ENCODE measurements around the gene C14orf132.

Gene C14orf132

DNA sequence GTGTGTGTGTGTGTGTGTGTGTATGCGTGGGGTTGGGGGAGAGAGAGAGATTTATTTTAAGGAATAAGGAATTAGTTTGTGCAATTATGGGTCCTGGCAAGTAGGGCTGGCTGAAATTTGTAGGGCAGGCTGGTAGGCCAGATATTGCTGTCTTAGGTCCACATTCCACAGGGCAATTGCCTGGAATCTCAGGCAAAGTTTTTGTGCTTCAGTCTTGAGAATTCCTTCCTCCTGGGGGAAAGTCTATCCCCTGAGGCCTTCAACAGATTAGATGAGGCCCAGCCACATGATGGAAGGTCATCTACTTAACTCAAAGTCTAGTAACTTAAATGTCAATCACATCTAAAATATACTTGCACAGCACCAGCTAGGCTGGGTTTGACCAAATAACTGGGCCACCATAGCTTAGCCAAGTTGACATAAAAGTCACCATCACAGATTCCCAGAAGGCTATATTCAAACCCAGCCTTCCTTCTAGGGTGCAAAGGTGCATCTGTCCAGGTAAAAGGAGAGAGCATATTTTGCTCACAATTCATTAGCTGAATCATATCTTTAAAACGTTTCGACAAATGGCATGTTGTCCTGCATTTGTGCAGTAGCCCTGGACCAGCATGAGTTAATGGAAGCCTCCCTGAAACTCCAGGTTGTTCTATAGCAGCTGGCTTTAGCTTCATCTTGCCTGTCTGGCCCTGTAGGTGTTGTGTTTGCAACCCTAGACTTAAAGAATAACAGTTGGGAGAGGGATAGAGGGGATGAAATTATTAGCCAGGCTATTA lies 63.1 kb downstream of the C14orf132 start:
- DNase-seq: no peak

DNA sequence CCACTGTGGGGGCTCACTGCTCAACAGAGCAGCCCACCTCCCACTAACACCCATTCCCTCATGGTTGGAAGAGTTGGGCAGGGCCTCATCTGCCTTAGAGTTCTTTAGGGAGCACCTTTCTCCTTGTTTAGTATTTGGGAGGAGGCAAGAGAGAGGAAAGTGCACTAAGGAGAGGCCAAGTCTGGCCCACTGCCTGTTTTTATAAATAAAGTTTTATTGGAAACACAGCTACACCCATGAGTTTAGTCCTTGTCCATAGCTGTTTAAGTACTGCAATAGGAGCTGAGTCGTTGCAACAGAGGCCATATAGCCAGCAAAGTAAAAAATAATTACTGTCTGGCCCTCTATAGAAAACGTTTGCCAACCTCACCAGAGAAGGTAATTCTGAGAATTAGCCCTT lies 63.9 kb downstream of the C14orf132 start:
- DNase-seq: no peak

DNA sequence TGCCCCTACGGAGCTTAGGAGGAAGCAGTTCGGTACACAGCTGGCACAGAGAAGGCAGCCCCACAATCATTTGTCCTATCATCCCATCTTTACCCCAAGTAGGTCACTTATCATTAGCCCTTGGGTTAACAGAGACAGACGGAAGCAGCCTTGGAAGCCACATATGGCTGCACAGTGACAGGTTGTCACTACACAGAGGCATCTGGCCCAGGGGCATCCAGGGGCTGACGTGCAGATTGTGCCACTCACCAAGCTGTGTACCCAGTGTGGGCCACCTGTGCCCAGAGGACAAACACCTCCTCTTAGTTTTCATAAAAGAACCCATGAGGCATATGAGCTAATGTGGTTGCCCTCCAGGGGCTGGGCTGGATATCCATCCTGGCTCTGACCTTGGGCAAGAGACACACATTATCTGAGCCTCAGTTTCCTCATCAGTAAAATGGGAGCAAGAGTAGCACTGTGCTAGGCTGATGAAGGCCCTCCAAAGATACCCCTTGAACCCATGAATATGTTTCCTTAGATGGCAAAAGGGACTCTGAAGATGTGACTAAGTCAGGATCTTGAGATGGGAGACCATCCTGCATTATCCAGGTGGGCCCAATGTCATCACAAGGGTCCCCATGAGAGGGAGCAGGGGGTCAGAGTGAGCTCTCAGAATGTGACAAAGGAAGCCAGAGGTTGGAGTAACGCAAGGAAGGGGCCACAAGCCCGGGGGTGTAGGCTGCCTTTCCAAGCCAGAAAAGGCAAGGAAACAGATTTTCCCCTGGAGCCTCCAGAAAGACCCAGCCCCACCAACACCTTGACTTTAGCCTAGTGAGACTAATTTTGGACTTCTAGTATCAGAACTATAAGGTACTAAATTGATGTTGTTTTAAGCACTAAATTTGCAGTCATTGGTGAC lies 64.6 kb downstream of the C14orf132 start:
- DNase-seq: no peak

DNA sequence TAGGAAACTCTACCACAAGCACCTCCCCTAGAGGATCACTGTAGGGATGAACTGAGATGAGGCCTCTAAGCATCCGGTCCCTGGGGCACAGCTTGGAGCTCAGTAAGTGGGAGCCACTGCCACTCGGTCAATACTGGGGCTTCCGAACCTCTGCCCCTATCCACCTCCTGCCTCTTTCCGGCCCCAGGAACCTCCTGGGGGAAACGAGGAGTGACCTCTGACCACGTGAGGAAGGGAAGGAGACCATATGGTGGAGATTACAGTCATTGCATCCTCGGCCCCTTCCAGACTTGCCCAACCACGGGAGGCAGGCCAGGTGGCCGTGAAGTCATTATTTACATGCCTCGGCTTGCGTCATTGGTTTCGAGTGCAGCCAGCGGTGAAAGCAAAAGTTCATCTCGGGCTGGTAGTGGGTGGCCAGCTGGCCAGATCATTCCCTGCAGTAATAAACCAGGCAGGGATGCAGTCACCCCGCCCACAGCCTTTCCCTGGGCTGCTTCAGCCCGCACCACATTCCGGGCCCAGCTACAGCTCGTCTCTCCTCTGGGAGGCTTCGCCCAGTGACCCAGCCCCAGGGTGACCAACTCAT lies 65.4 kb downstream of the C14orf132 start:
- DNase-seq: no peak

DNA sequence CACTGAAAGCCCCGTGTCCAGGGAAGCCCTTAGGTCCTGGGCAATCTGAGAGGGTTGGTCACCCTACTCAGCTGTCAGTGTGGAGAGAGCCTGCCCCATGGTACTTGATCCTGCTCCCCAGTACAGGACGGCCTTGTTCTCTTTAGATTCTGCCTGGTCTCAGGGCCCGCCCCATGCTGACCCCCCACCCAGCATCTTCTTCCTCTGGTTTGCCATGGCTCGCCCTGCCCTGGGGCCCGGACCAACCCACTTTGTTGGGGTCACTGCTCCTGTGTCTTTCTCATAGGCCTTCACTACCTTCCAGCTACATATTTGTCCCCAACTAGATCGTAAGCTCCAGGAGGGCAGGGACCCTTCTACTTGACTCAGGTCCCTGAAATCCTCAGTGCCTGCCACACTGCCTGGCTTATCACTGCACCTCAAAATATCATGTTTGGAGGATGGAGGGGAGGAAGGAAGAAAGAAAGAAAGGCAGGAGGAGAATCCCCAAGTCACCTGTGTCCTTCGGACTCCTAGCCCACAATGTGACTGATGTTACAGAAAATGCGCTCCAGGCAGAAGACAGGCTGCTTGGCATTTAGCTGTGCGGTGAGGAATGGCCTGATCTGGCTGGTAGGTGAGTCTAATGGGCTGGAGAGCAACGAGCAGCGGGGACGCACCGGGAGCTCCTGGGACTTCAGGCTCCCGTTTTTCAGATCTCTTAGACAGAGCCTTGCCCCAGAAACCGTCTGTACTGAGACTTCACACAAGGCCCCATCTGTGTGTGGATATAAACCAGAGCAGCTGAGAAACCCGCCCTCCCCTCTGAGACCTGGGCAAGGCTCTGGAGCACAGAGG lies 66.1 kb downstream of the C14orf132 start:
- DNase-seq: no peak

DNA sequence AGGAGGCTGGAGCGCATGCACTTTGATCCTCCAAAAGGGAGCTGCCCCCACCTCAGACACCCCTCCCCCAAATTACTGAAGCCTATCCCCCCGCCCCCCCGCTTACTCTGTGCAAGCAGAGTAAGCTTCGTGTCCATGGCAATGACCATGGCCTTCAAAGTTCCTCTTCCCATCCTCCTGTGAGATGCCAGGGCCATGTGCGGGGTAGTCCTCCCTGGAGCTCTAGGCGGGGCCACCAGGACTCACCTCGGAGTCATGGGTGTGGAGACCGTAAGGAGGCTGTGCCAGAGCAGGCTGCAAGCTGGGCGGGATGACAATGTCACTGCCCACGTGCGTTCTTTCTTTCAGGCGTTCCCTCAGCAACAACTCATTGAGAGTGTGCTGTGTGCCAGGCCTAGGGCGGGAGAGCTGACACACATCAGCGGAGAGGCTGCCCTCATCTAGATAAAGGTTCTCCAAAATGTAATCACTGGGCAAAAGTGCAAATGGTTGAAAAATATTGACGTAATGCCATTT lies 66.8 kb downstream of the C14orf132 start:
- DNase-seq: no peak

DNA sequence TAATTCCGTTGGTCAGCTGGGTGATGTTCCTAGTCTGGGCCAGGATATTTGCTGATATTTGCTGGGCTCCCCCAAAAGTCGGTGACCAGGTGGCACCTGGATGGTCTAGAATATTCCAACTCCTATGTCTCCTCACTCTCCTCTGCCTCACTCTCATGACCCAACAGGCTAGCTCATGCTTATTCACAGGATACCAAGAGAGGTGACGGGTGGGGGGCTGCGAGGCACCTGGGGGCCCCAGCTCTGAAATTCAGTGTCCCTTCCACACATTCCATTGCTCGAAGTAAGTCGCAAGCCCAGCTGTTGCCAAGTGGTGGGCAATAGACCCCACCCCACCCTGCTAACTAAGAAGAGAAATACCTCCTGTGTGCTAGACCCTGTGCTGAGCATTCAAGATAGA lies 67.7 kb downstream of the C14orf132 start:
- no peak for DNase-seq

DNA sequence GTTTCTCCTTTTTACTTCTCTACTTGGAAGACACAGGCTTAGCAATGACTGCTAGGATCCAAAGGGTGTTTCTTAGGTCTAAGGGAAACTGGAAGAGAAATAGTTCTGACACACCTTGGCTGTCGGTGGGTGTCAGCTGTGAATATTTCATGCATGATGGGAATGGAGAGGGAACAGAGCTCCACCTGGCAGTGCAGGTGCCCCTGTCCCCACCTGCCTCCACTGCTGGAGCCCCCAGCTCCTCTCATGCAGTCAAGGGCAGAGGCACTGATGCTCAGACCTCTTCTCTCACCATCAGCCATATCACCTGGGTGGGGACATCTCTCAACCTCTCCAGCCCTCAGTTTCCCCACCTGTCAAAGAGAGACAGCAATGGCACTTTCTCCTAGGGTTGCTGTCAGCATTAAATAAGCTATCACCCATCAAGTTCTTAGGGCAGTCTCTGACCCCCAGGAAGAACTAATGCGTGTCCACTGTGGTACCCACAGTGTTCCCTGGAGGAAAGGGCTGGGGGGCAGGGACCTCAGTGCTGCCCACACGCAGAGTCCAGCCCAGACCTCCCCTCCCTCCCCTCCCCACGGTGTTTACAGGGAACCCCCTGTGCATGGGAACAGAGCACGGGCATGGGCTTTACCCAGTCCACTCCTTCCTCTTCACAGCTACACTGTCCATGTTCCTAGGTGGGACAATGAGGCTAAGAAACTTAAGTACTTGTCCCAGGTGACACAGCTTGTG lies 69.1 kb downstream of the C14orf132 start:
- DNase-seq: no peak

DNA sequence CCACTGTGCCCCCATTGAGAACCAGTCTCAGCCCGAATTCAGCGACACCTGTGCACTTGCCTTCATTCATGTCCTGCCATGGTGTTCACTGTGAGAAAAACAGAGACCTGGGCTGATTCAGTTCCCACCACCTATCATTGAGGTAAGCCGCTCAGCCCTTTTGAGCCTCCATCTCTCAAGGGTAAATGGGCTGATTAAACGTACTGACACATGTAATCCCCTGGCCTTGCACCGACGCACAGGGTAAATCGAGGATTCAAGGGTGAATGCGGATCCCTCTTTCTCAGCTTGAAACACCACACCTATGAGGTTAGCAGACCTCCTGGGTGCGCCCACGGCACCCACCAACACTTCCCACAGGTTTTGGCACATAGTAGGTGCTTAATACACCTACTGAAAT lies 69.7 kb downstream of the C14orf132 start:
- DNase-seq: no peak

DNA sequence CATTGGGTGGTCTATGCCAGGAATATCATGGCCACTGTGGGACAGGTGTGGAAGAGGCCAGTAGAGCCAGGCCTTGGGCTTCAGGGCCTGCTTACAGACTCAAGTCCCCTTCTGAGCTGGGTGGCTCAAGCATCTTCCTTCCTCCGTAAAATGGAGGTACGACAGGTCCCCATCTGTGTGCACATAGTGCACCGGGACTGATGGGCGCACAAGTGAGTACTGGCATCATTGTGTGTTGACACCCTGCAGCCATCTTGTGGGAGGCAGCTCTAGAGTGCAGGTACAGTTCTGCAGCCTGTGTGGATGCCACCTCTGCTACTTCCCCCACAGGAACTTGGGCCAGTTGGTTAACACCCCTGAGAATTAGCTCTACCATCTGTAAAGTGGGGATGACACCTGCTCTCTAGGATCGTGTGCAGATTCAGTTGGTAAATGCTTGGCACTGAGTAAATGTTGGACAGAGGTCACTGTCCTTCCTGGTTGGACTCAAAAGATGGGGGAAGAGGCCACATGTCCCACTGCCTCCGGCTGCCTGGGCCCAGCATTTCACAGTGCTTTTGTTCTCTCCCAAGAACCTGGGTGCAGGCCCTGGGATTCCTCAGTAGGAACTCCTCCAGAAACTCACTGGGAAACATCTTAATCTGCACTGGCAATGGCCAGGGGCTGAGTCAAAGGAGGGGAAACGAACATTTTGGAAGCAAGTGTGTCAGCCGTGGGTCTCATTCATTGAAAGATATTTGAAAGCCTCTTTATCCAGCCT lies 70.6 kb downstream of the C14orf132 start:
- no peak for DNase-seq

DNA sequence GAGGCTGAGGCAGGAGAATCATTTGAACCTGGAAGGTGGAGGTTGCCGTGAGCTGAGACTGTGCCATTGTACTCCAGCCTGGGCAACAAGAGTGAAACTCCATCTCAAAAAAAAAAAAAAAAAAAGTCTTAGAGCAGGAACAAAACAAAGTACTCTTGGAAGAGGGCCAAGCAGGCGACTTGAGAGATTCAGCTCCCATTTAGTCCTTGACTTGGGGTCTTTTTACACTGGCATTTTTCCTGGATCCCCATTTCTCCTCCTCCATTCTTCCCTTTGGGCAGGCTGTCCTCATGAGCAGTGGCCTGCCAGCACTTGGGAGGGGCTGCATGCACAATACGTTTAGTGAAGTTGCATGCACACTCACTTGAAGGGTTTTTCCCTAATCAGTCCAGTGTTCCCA lies 72.9 kb downstream of the C14orf132 start:
- DNase-seq: no peak

DNA sequence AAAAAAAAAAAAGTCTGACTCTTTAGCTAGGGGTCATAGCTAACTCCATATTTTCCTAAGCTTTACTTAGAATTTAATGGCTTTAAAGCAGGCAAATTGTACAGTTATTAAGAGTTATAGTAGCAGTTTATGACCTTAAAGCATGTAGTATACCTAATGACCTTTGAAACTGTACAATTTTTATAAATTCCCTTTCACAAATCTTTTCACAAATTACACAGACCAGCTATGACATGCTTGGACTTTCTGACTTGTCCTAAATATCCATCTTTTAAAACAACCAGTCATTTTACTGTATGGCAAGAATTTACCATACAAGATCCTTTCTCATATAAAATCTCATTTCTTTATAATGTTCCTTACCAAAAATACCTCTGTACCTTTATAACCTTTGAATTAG lies 74.8 kb downstream of the C14orf132 start:
- DNase-seq: no peak

DNA sequence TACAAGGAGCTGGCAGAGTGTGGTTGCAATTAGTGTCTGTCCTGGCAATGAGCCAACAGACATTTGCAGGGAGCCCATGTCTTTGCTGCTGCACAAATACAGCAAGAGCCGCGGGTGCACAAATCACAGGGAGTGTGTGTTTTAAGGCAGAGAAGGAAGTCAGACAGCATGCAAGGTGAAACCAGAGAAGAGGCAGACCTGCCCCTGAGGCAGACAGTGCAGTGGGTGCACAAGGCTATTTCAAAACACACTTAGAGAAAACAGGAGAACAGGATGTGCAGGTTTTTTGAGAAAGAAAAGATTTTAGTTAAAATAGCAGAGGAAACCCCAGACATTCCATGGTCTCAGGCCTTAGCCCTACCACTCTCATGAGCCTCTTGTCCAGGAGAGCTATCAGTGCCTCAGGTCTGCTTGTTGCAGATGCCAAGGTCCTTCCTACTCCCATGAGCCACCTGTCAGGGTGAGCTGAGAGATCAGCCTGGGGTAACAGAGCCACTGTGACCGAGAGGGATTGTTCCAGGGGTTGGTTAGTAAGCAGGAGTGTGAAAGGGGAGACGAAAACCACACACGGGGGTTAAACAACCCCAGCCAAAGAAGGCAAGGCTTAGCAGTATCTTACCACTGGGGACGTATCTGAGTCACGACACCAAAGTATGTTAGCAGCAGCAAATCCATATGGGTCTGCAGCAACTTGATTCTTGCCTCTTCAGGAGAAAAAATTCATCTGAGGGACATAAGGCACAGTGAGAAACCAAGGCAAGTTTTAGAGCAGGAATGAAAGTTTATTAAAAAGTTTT lies 78.1 kb downstream of the C14orf132 start:
- no peak for DNase-seq

DNA sequence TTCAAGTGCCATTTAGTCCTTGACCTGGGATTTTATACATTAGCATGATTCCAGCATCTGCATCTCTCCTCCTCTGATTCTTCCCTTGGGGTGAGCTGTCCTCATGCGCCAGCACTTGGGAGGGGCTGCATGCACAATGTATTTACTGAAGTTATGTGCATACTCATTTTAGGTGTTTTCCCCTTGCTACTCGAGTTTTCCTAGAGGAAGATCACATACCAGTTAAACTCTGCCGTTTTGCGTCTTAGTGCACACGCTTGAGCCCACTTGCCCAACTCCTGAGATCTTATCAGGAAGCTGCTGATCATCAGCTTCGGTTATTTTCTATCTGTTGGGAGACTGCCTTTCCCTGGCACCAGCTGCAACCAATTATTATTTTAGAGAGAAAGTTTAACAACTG lies 78.8 kb downstream of the C14orf132 start:
- no peak for DNase-seq

DNA sequence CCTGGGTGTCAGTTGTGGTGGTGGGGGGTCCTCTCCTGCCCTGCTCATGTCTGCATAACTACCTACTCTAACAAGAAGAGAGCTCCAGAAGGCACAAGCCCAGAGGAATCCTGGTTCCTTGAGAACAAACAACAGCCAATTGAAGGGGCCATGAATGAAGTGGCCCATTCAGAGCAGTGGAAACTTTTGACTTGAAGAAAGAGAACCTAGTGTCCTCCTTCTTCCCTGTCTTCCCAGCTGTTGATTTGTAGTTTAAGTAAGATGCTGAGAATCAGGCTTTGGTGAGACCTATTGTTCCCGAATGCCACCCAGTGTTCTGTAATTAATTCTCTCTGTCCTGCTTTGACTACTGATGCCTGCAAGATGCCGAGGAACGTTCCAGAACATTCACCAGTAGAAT lies 79.2 kb downstream of the C14orf132 start:
- DNase-seq: no peak

DNA sequence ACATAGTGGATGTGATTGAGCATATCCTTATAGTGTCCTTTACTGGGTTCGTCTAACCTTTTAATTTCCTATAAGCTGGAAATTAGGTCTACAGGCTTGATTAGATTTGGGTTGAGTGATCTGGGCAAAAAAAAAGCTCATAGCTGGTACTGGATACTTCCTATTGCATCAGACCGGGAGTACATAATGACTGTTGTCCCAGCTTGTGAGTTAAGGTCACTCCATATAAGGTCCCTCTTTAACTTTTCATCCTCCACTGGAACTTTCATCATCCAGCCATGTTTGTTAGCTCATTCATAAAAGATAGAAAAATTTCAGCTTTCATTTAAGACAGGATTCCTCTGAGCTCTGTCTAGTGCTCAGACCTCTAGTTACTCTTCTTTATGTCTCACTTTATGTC lies 80.8 kb downstream of the C14orf132 start:
- no peak for DNase-seq

DNA sequence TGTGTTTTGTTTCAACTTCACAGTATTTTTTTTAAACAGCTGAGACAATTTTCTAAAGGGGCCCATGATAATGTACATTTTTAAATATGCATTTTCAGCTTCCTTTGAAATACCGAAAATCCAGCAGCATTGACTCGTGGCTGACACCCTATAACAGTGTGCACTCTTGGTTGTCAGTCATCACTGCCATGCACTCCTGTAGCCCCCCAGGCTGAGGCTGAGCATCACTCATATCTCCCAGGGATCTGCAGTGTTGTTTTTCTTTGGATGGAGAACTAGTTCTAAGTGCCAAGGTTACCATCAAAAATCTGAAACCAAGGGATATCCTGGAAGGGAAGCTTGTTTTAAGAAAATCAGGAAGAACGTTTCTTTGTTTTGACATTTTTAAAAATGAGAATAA lies 81.2 kb downstream of the C14orf132 start:
- no peak for DNase-seq

DNA sequence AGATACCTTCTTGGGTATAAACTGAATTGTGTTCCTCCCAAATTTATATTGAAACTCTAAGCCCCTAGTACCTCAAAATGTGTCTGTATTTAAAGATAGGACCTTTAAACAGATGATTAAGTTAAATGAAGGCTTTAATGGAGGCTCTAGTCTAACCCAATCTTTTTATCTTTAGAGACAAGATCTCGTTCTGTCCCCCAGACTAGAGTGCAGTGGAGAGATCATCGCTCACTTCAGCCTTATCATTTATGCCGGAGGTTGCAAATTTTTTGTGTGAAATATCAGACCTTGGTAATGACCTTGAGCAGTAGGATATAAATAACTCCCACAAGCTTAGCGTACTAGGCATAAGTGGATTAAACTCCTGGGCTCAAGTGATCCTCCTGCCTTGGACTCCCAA lies 81.8 kb downstream of the C14orf132 start:
- no peak for DNase-seq

DNA sequence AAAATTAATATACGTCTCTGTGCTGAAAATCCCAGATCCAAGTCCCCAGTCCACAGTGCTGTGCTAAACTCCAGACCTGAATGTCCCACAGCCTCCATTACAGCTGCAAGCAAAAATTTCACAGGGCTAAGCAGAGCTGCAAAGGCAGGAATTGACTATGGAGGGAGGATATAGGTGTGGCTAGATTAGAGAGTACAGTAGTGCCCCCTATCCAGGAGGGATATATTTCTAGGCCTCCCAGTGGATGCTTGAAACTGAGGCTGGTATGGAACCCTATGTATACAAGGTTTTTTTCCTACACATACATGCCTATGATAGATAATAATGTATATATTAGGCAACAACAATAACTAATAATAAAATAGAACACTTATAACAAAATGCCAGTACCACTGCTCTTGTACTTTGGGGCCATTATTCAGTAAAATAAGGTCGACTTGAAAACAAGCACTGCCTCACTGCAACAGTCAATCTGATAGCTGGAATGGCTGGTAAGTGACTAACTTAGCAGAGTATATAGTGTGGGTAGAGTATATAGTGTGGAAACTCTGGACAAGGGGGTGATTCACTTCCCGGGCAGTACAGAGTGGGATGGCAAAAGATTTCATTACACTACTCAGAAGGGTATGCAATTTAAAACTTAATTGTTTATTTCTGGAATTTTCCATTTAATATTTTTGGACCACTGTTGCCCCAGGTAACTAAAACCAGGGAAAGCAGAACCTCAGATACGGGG lies 82.7 kb downstream of the C14orf132 start:
- no peak for DNase-seq

DNA sequence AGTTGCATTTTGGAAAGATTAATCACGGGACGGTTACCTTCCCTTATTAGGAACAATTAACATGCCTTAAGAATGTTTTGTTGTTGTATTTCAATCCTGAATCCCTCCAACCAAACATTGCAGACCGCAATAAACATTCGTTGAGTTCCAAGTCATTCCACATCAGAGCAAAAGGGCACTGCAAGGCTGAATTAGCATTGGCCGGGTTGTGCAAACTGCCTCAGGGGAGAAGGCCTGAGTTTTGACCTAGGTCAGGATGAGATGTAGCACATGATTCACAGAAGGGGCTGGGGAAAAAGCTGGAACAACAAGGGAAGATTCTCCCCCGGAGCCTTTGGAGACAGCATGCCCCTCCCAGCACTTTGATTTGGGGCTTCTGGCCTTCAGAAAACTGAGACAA lies 83.3 kb downstream of the C14orf132 start:
- no peak for DNase-seq
